Measurements from ENCODE around the gene CLTC.

Gene CLTC

DNA sequence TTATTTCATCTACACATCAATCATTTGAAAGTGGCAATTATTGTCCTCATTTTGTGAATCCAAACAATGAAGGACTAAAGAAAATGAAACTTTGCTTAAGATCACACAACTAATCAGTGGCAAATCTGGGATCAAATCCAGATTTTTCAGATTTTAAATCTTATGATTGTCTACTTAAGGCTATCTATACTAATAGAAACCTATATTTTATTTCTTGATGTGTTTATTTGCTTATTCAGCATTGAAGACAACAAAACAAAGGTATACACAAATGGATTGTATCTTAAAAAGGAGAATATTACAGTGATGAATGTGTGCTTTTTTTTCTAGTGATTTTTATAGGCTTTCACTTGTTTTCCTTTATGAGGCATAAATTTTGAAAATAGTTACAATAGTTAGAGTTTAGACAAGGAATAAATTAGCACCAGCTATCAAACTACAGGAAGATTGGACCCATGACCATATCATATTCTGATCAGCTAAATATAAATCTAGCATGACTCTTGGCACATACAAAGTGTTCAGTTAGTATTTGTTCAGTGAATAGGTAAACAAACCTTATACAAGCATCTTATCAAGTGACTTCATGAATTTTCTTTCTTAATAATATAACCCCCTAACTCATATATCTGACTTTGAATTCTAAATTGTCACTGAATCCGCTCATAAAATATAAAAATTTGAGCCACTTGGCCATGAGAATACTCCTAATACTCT lies 108.3 kb downstream of the CLTC start:
- DNase-seq (ENCODE audit: low spot score): no peak

DNA sequence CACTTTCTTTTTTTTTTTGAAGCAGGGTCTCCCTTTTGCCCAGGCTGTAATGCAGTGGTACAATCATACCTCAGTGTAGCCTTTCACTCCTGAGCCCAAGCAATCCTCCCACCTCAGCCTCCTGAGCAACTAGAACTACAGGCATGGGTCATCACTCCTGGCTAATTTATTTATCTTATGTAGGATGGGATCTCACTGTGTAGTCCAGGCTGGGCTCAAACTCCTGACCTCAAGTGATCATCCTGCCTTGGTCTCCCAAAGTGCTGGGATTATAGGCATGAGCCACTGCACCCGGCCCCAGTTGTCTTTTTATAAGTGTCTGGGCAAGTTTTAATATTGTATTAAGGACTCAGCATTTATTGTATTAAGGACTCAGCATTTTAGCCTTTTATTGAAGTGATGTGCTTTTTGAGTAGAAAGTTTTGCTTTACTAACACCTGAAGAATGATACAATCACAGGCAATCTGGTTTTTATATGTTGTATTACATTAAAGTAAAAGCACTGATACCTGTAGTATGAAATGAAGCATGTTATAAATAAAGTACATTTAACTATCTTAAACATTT lies 110.7 kb downstream of the CLTC start:
- no peak for DNase-seq (ENCODE audit: low spot score)

DNA sequence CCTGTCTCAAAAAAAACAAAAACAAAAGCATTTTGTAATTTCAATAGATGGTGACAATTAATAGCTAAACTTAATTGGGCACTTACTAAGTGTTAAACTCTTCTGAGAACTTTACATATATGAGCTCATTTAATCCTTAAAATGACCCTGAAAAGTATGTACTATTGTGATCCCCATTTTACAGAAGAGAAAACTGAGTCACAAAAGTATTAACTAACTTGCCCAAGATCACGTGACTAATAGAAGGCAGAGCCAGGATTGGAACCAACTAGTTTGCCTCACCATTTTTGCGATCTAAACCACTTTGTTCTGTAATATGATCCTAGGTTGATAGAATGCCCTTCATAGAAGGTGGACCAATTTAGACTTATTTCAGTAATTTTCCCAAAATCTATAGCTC lies 114.0 kb downstream of the CLTC start:
- DNase-seq (ENCODE audit: low spot score): no peak

DNA sequence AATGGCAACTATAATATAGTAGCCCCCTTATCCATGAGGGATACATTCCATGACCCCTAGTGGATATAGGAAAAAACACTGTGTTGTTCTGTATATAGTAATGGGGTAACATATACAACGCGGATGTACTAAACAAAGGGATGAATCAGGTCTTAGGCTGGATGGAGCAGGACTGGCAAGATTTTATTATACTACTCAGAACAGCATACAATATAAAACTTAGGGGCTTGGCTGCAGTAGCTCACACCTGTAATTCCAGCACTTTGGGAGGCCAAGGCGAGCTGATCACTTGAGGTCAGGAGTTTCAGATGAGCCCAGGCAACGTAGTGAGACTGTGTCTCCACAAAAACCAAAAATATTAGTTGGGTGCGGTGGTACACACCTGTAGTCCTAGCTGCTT lies 114.5 kb downstream of the CLTC start:
- DNase-seq (ENCODE audit: low spot score): no peak

DNA sequence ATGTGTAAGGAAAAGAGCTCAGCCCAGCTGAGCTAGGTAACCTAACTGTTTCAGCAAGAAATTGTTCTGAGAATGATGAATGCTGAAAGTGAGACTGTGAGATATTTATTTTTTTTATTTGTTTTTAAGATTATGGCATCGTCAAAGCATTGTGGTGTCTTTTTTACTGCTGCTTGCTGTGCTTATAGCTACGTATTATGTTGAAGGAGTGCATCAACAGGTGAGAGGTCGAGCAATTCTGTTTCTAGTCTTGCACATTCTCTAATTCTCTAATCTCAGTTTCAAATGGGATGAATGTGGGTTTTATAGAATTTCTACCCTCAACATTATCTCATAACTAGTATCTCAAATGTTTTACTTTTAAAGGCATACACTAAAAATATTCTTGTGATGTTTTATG lies 117.6 kb downstream of the CLTC start:
- DNase-seq (ENCODE audit: low spot score): no peak

DNA sequence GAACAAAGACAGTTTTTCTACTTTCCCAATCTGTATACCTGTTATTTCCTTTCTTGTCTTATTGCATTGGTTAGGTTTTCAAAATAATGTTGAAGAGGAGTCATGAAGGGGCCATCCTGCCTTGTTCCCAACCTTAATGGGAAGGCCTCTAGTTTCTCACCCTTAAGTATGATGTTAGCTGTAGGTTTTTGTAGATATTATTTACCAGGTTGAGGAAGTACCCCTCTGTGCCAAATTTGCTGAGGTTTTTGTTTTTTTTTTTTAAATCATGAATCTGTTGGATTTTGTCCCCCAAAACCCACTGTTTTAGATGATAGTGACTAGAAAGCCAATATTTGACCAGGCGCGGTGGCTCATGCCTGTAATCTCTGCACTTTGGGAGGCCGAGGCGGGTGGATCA lies 124.1 kb downstream of the CLTC start:
- no peak for DNase-seq (ENCODE audit: low spot score)

DNA sequence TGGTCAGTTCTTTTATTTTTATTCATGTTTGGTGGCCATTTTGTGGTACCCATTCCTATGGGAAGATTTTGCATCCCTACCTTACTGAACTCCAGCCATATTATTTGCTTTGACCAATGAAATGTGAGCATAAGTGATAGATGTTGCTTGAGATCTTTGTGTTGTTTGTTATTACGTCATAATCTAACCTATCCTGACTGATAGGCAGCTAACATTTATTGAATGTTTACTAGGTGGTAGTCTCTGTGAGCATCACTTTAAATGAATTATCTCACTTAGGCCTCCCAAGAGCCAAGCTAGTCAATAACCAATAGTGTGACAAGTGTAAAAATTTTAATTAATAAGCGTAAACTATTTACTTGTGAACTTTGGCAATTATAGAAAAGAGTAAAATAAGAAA lies 125.3 kb downstream of the CLTC start:
- no peak for DNase-seq (ENCODE audit: low spot score)

Data from hematopoietic multipotent progenitor cell treated with erythropoietin and hydrocortisone succinate and interleukin-3 and kit ligand, for 15 days (in vitro differentiated cells).